Fibroblast of skin of left quadriceps (primary cell): Measurements from ENCODE around the gene NPFFR1.
"Not testable (repeated sequence)": the region's sequence is repeated elsewhere in the genome, so short reads cannot be mapped to it uniquely, and the experiment has no call there.

ENCODE experiments used
- DNase-seq, 2 experiments: peaks; one replicate each; pipeline ENCODE4 v3.0.0-alpha.2; 2013; ENCODE audit warnings: low read depth in 2 of 2

Gene NPFFR1

GRCh38 chr10:70223728-70224127 is 60.1 kb downstream of the NPFFR1 start:
- no peak for DNase-seq

- DNase-seq = not testable (repeated sequence)
Observed at GRCh38 chr10:70222811-70223447, 60.9 kb downstream of the NPFFR1 start.

GRCh38 chr10:70222340-70222794 is 61.4 kb downstream of the NPFFR1 start:
- DNase-seq = no peak

- no peak for DNase-seq
Observed at GRCh38 chr10:70221030-70221429, 62.8 kb downstream of the NPFFR1 start.

- DNase-seq = no peak
Observed at GRCh38 chr10:70212879-70213278, 70.9 kb downstream of the NPFFR1 start.

- DNase-seq = no peak
Observed at GRCh38 chr10:70212277-70212676, 71.5 kb downstream of the NPFFR1 start.

GRCh38 chr10:70206762-70207161 is 77.0 kb downstream of the NPFFR1 start:
- no peak for DNase-seq

GRCh38 chr10:70201105-70201504 is 82.7 kb downstream of the NPFFR1 start:
- no peak for DNase-seq

- DNase-seq = no peak
Observed at GRCh38 chr10:70198696-70199466, 84.9 kb downstream of the NPFFR1 start.
